ENCODE data around the gene GPC3.
"Not testable (repeated sequence)": the region's sequence is repeated elsewhere in the genome, so short reads cannot be mapped to it uniquely, and the experiment has no call there.

GPC3 gene

DNA sequence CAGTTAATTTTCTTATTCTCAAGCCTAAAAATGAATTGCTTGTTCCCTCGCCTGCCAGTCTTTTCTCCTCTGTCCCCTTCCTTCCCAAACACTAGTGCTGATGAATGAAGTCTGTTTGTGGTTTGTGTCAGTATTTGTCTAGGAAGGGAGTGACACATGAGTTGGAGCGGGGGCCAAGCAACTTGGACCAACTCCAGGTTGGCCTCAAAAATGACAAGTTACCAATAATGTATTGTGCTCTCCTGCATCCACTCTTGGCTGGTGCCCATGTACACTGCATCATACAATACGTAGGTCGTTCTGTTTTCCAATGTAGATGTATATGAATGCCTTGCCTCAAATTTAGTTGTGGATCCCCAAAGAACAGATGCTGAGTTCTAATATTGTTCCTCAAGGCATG, 347.1 kb downstream of the GPC3 start:
- no peak for DNase-seq

DNA sequence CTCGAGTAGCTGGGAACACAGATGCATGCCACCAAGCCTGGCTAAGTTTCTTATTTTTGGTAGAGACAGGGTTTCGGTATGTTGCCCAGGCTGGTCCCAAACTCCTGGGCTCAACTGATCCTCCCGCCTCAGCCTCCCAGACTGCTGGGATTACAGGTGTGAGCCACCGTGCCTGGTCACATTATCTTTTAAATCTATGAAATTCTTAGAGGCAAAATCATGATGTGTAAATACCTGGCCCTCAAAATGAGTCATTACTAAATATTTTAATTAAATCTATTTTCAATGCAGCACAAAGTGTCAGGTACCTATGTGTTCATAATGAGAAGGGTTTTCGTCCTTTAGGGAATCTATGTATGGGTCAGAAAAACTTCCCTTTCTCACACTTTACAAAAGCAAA, 347.6 kb downstream of the GPC3 start:
- DNase-seq: no peak

GRCh38 chrX:133636009-133636408, 349.4 kb downstream of the GPC3 start:
- DNase-seq: no peak

- no peak for DNase-seq
These were observed 351.0 kb downstream of the GPC3 start for GRCh38 chrX:133634416-133634815.

- no peak for DNase-seq
These were observed 351.4 kb downstream of the GPC3 start for GRCh38 chrX:133633950-133634349.

DNA sequence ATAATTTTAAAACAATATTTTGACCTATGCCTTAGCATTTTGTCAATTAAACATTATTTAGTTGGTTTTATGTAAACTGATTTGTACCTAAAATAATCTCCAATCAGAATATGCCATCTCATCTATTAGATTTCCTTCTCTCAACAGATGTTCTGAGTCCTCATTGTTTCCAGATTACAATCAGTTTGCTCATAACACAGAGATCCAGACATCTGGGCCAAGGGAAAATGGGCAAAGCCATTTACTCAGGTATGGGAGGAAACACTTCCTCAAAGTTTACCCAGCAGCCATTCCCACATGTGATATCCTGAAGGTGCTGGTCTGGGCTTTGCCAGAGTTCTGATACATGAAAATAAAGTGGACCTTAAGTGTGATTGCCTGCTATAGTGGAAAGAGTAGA, 352.2 kb downstream of the GPC3 start:
- DNase-seq: no peak

DNA sequence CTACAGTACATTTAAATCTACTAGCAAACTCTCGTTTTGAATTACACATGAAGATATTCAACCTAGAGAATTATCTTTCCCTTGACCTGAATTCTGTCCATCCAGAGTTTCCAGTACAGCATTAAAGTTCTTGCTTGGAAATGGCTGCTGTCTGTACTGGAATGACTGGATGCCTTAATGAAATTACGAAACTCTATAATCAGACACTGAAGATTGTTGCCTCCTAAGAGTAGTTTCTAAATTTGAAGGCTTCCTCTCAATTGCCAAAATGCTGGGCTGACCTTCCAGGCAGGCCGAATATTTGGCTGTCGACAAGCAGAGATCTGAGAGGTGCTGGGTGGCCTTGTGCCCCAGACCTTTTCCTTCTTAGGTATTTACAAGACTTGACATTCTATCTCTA, 355.0 kb downstream of the GPC3 start:
- DNase-seq: no peak

- no peak for DNase-seq
These were observed 357.7 kb downstream of the GPC3 start for GRCh38 chrX:133627673-133628072.

DNA sequence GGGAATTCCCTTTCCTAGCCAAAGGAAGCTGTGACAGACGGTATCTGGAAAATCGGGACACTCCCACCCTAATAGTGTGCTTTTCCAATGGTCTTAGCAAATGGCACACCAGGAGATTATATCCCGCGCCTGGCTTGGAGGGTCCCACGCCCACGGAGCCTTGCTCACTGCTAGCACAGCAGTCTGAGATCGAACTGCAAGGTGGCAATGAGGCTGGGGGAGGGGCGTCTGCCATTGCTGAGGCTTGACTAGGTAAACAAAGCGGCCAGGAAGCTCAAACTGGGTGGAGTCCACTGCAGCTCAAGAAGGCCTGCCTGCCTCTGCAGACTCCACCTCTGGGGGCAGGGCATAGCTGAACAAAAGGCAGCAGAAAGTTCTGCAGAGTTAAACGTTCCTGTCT, 364.0 kb downstream of the GPC3 start:
- DNase-seq: not testable (repeated sequence)

DNA sequence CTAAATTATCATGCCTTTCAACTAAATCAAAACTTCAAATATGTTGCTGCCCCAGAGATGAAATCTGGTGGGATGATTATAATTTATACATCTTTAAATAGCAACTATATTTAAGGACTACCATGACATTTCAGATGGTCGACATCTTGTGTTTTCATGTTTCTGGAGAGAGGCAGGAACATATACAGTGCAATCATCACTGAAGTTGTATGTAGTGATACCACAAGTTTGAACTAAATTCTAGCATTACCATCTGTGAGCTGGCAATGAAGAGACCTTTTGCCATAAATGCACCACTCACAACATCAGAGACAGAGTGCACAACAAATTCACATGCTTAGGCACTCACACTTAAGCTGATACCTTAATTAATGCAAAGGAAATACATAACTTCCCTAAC, 373.7 kb downstream of the GPC3 start:
- DNase-seq: no peak

DNA sequence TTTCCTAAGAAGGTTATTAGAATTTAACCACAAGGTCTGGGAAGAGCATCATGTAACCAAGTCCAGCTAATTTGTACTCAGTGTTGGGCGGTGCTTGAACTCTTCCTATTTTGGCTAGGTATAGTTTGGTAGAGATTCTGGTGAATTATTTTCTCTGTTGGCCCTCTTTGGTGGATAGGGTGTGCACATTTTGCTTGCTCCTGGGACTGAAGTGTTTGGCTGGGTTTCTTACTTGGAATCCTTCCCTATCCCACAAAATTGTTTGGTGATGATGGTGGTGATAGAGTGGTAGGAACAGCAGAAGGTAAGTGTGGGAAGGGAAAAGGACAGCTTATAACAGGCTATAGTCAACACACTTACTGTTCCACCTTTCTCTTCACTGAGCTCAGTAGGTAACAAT, 375.3 kb downstream of the GPC3 start:
- no peak for DNase-seq

- DNase-seq: no peak
These were observed 376.2 kb downstream of the GPC3 start for GRCh38 chrX:133609166-133609565.

GRCh38 chrX:133608406-133608805, 377.0 kb downstream of the GPC3 start:
- no peak for DNase-seq

GRCh38 chrX:133607419-133608348, 377.7 kb downstream of the GPC3 start:
- no peak for DNase-seq

- no peak for DNase-seq
These were observed 378.4 kb downstream of the GPC3 start for GRCh38 chrX:133606990-133607389.

DNA sequence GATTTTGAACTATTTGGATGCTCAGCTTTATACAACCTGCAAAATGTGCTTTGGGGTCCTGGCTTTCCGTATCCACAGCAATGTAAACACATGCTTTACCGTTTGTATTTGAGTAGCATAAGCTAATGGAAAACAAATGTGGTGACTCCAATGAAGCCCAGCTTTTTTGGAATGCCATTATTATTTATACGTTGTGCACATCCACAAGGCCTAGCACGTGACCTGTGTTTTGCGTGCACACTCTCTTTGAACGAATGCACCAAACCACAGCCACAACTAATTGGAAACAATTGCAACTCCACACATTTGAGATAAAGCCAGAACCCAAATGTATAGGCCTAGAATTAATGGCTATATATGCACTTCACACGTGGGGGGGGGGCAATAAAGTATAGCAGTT, 380.6 kb downstream of the GPC3 start:
- no peak for DNase-seq

- no peak for DNase-seq
These were observed 382.5 kb downstream of the GPC3 start for GRCh38 chrX:133602881-133603280.

- DNase-seq: no peak
These were observed 384.3 kb downstream of the GPC3 start for GRCh38 chrX:133601116-133601515.

GRCh38 chrX:133600536-133600935, 384.9 kb downstream of the GPC3 start:
- DNase-seq: no peak

DNA sequence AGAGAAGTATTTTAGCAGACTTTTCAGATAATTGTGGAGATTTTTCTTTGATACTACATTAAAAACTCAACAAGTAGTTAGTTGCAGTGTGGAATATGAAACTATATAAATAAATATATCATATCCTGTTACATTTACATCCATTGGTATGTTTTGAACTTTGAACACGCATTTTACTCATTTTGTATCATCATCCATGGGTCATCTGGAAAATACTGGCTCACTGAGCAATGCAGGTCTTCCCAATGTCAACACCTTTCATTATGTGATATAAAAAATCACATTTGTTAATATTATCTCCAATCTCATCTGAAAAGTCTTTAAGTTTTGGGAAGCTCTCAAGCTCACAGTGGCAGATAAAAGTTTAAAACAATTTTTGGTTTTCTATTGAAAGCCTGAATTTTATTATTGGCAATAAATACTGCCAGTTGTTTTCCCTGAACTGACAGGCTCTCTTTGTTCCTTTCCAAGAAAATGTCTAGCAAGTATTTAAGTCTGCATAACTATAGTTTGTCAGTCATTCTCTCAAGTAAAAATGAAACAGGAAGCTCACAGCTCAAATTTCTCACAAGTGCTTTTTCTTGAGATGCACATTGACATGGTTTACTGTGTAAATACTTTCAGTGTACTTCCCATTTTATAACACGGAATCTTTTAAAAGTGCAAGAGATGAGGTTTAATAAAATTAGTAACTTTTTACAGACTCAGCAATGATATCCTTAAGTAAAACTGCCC, 386.6 kb downstream of the GPC3 start:
- DNase-seq: no peak

DNA sequence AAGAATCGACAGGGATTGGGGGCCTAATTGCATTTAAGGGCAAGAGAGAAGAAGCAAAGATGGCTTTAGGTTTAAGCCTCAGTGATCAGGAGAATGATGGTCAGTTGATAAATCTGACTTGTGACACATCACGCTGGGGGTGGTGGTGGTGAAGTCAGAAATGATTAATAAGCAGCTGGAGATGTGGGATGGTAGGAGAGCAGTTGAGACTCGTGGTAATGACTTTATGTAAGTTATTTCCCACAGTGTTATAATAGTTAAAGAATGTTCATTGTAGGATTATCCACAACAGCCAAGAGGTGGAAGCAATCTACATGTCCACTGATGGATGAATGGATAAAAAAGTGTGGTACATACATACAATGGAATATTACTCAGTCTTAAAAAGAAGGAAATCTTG, 391.2 kb downstream of the GPC3 start:
- DNase-seq: no peak

- DNase-seq: no peak
These were observed 391.9 kb downstream of the GPC3 start for GRCh38 chrX:133593531-133593930.

DNA sequence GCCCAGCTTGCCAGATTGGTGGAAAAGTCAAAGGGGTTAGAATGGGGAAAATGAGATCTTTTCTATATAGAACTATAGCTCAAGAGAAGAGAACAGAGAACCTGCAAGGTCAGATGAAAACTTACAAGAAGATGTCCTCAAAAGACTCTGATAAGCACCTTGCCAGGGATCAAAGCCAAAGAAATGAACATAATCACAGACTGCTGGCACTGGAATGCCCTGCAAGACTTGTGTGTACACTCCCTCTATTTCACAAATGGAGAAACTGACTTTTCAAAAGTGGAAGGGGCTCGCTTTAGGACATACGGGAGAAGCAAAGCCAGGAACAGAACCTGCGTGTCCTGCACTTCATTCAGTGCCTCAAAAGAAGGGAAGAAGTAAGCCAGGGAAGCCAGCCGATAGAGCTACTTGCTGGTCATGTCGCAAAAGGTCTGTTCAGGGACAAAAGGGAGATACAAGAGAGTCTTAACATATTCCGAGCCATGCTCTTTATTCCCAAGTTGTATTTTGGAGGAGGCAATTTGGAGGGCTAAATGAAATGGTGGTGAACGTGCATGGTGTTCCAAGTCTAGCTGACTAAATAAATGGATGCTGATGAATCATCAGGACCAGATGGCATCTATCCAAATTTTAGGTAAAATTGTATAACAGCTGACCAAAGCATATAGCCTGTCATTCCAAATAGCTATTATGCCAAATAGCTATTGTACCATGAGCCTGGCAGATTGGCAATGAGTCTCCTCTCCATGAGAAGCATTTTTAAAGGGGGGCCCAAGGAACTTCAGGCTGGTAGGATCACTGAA, 394.5 kb downstream of the GPC3 start:
- DNase-seq: no peak

Measured in EL (cell line).